GDM1 (cell line): ENCODE data around the gene TNMD.

Experiments
- DNase-seq: peaks from one replicate; lab custom pipeline; 2025; lab: John Stamatoyannopoulos, UW

TNMD gene

DNA sequence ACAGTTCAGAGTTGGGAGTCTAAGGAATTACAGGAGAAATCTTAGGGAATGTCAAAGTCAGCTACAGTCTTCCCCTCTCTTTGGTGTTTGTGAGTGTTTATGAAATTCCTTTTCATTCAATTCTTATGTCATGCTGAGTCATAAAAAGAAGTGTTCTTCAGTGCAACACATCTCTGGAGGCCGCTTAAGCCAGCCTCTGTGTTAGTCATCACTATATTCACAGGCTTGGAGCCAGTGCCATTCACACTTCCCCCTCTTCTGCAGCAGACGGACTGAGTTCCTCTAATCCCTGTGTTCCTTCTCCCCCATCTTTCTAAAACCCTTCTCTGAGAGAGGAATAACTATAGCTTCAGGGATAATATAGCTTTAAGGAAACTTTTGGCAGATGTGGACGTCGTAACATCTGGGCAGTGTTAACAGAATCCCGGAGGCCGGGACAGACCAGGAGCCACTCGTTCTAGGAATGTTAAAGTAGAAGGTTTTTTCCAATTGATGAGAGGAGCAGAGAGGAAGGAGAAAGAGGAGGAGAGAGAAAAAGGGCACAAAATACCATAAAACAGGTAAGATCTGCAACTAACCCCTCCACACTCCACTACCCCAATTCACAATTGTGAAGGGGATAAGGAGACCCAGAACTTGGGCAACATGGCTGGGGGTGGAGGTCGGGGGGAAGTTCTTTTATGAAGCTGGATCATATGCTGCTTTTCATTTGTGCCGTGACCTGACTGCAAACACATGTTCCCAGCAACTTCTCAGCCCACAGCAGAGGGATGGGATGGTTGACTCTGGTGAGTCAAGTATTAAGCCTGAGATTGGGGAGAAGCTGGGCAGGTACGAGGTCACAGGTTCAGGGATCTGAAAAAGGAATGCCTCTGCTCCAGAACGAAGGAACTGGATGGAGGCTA lies 59.5 kb downstream of the TNMD start, which contains the start of gene SRPX2:
TSS of gene SRPX2 (plus strand) at position 244 of the 905 bp plus-strand sequence. CDS start 2,124 bp downstream, outside the sequence.
- DNase-seq: peak; percentile 32

DNA sequence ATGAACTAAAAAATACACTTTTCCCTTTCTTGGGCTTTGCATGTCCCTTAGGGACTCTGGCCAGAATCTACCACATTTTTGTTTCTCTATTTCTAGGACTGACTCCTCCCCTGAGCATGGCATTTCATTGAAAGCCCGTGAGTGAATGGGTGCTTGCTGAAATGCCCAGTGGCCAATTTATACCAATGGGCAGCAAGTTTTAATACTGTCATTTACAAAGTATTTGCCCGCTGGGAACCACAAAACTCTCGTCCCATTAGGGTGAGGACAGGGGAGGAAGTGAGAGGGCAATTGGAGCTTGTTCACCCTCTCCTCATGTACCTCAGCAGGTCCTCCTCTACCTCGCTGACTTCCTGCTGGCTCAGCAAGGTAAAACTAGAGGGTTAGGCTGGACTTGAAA lies 60.4 kb downstream of the TNMD start:
- DNase-seq: no peak

DNA sequence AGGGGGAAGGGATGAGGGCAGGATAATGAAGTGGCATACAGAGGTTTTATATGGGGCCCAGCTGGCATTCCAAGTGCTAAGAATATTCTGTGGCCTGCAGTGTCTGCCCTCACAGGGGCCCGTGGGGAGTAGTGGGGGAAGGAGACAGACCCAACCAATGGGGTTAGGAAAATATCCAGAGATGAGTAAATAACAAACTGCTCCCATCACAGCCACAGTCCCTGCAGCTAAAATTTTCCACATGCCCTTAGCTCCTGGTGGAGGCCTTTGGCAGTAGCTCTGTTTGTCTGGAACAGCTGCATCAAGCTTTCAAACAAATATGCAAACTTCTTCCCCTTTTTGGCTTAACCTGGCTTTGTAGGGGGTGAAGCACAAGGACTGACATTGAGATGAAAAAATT lies 62.4 kb downstream of the TNMD start:
- no peak for DNase-seq

DNA sequence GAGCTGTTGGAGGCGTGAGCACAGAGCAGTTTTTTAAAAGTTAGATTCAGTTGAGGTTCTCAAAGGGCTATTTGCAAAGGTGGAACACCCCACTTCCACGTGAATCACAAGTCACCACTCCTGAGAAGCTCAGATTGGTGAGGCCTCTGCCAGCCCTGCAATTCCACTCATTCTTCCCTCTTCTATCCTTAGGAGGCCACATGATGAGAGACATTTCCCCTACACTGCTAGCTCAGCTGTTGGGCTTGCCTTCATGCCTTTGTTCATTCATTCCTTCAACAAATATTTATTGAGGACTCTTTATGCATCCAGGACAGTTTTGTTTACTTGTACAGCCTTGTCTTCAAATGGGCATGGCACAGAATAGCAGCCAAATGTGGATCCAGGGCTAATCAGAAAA lies 63.0 kb downstream of the TNMD start:
- no peak for DNase-seq

DNA sequence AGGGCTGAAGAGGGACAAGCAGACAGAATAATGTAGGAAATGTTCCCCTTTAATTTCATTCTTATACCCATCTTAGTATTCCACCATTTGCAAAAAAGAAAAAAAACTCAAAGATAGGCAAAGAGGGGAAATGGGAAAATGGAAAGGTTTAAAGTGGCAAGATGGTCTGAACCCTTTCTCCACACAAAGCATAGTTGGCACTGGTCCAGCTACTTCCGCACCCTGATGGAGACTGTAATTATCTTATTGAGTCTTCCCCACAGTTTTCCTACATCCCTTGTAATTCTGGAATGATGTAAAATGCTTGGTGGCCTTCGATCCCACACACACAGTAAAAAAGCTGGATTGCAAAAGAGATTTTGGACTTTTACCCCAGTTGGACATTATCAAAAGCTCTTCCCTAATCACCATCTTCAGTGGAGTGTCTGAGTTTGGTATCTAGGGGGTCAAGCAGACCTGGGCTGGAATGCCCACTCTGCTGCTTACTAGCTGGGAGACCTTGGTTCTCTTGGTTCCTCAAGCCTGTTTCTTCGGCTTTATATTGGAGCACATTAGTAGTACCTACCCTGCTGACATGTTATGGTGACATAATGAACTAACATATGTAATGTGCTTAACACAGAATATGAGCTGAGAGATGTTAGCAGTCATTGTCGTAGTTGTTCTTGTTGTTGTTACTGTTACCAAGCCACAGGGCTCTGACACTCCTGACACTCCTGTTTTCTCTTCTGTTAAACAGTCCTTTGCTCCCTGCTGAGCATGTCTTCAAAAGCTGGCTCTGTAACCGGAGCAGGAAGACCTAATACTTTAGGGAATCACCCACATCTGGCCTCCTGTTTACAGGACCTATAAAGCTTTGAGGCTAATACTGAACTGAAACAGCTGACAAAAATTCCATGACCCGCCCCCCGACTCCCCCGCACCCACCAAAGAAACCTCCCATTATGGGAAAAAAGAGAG lies 64.0 kb downstream of the TNMD start:
- DNase-seq: no peak
